Right ventricle myocardium inferior (tissue), 1 donor: Measurements from ENCODE around the gene STK17A. TPM values are rescaled to one million over a fixed set of nuclear protein-coding genes. Genes with fewer than 3 reads are reported as not detected.

Experiments
- ATAC-seq: fragments of 200-7000 bp; cut with Tn5 transposase; one replicate; pipeline ENCODE4 v1.9.1; 2020; ENCODE audit warnings: mild to moderate bottlenecking, moderate library complexity
- DNase-seq: peaks from one replicate; pipeline ENCODE4 v3.0.0; 2021; ENCODE audit errors: missing footprints
- intact Hi-C: fragments of 100-400 bp; cut with DNase I; formaldehyde crosslinking; loops from one replicate; pipeline ENCODE4 v1.11.0; 2022
- long read RNA-seq: library from polyadenylated mRNA; unstranded; transcript quantifications from one replicate; pipeline ENCODE4 v2.0.0, GENCODE V29; 2021
- total RNA-seq: library from RNA; stranded (reverse); fragmentation: NEBNext Ultra II Directional; extraction: Animal tissue kit (Norgen Biotek cat#: 25700); gene quantifications from one replicate; pipeline ENCODE4 v1.2.1, GENCODE V29; 2021
- donor health status: DM: no; HTN: yes; CAD: no; lungs with severe emphysema.

STK17A gene
- 28.1 TPM for total RNA-seq
- long read RNA-seq, transcript STK17A-201 (7 exons, 3,368 nt), result major isoform, 33 of 33 reads
- long read RNA-seq, partial matches to known transcripts, result 0 of 33 reads
- long read RNA-seq, other reads (novel, unspliced or antisense), result 0 of 33 reads

- ATAC-seq, result peak; percentile 98
- intact Hi-C loops, result loop anchor here (1.0 to 2.0 kb wide), 5 partner anchors 66 to 256 kb away; partner anchors contain the start of gene COA1
- DNase-seq, result peak; percentile 97
Observed at GRCh38 chr7:43582503-43583423, at the start of gene STK17A. STK17A (plus strand) TSS chr7:43583108; CDS start chr7:43583244, 136 bp downstream.

GRCh38 chr7:43533801-43534479 is 49.0 kb upstream of the STK17A start:
- ATAC-seq (no peak), DNase-seq (no peak)
- intact Hi-C loops, result no loop called here

- DNase-seq (no peak), ATAC-seq (no peak)
- intact Hi-C loops, result no loop called here
Observed at GRCh38 chr7:43535031-43535451, 47.9 kb upstream of the STK17A start.

GRCh38 chr7:43535810-43536585 is 46.9 kb upstream of the STK17A start:
- intact Hi-C loops, result no loop called here
- DNase-seq (no peak), ATAC-seq (no peak)

GRCh38 chr7:43536773-43537172 is 46.1 kb upstream of the STK17A start:
- DNase-seq, result no peak
- no peak for ATAC-seq
- intact Hi-C loops, result no loop called here

GRCh38 chr7:43537765-43538403 is 45.0 kb upstream of the STK17A start:
- intact Hi-C loops, result no loop called here
- no peak for DNase-seq
- no peak for ATAC-seq

- no peak for ATAC-seq
- DNase-seq, result no peak
- intact Hi-C loops, result no loop called here
Observed at GRCh38 chr7:43538404-43538771, 44.5 kb upstream of the STK17A start.

GRCh38 chr7:43540471-43540870 is 42.4 kb upstream of the STK17A start:
- DNase-seq (no peak), ATAC-seq (no peak)
- intact Hi-C loops, result no loop called here

- intact Hi-C loops, result no loop called here
- no peak for ATAC-seq
Observed at GRCh38 chr7:43542716-43543115, 40.2 kb upstream of the STK17A start.

GRCh38 chr7:43546231-43546630 is 36.7 kb upstream of the STK17A start:
- intact Hi-C loops, result no loop called here
- ATAC-seq (no peak), DNase-seq (no peak)

More at GRCh38 chr7:43542716-43543115, 40.2 kb upstream of the STK17A start:
- DNase-seq, result no peak

- no peak for ATAC-seq
- intact Hi-C loops, result no loop called here
- no peak for DNase-seq
Observed at GRCh38 chr7:43550427-43550826, 32.5 kb upstream of the STK17A start.

GRCh38 chr7:43552122-43552521 is 30.8 kb upstream of the STK17A start:
- no peak for DNase-seq
- intact Hi-C loops, result no loop called here
- ATAC-seq, result no peak

GRCh38 chr7:43553999-43554398 is 28.9 kb upstream of the STK17A start:
- ATAC-seq (peak; percentile 89), DNase-seq (no peak)
- intact Hi-C loops, result no loop called here

- ATAC-seq (no peak), DNase-seq (no peak)
Observed at GRCh38 chr7:43554423-43554822, 28.5 kb upstream of the STK17A start.

GRCh38 chr7:43557831-43558495 is 24.9 kb upstream of the STK17A start:
- DNase-seq, result no peak
- intact Hi-C loops, result no loop called here
- ATAC-seq, result no peak

More at GRCh38 chr7:43554423-43554822, 28.5 kb upstream of the STK17A start:
- intact Hi-C loops, result no loop called here

- DNase-seq (no peak), ATAC-seq (no peak)
- intact Hi-C loops, result no loop called here
Observed at GRCh38 chr7:43559171-43559945, 23.6 kb upstream of the STK17A start.

GRCh38 chr7:43559946-43560335 is 23.0 kb upstream of the STK17A start:
- no peak for DNase-seq
- no peak for ATAC-seq
- intact Hi-C loops, result no loop called here
